HEK293T (cell line): ENCODE measurements around the gene NFAT5.
A peak's percentile ranks its signal among the peaks of the same experiment; 100 is the strongest.

Experiments
- CTCF ChIA-PET: fragments of 350-600 bp; formaldehyde crosslinking; extraction: SDS; loops from one replicate; lab custom pipeline; 2021; ENCODE audit warnings: antibody characterized with exemption, inconsistent platforms; lab: Yijun Ruan, JAX
- POLR2A ChIA-PET: fragments of 350-600 bp; formaldehyde crosslinking; extraction: SDS; loops from one replicate; lab custom pipeline; 2020; ENCODE audit warnings: antibody characterized with exemption, inconsistent platforms; lab: Yijun Ruan, JAX
- DNase-seq: peaks from one replicate; pipeline ENCODE4 v3.0.0; 2012; ENCODE audit warnings: mixed read lengths; ENCODE audit errors: extremely low spot score
- ARNT ChIP-seq: fragments of 450-650 bp; IDR thresholded peaks from 2 replicates; pipeline ENCODE4 v1.6.1; 2017; ENCODE audit warnings: mild to moderate bottlenecking
- BHLHE40 ChIP-seq: fragments of 450-650 bp; IDR thresholded peaks from 2 replicates; pipeline ENCODE4 v1.6.1; 2016; ENCODE audit warnings: mild to moderate bottlenecking, moderate library complexity, borderline replicate concordance
- CTBP1 ChIP-seq: fragments of 450-650 bp; IDR thresholded peaks from 2 replicates; pipeline ENCODE4 v1.6.1; 2016; ENCODE audit warnings: borderline replicate concordance
- ELF4 ChIP-seq: fragments of 450-650 bp; IDR thresholded peaks from 2 replicates; pipeline ENCODE4 v1.6.1; 2017; ENCODE audit warnings: antibody characterized with exemption
- FOXA1 ChIP-seq: fragments of 450-650 bp; IDR thresholded peaks from 2 replicates; pipeline ENCODE4 v1.6.1; 2016; ENCODE audit warnings: mild to moderate bottlenecking
- FOXK2 ChIP-seq: fragments of 450-650 bp; IDR thresholded peaks from 2 replicates; pipeline ENCODE4 v1.6.1; 2016; ENCODE audit warnings: mild to moderate bottlenecking
- FOXM1 ChIP-seq: fragments of 450-650 bp; IDR thresholded peaks from 2 replicates; pipeline ENCODE4 v1.6.1; 2017; ENCODE audit warnings: mild to moderate bottlenecking, borderline replicate concordance
- HDGF ChIP-seq: fragments of 450-650 bp; IDR thresholded peaks from 2 replicates; pipeline ENCODE4 v1.6.1; 2017; ENCODE audit warnings: antibody characterized with exemption, borderline replicate concordance
- L3MBTL2 ChIP-seq: fragments of 450-650 bp; conservative IDR thresholded peaks from 2 replicates; pipeline ENCODE4 v1.6.1; 2016; ENCODE audit warnings: mild to moderate bottlenecking
- LEF1 ChIP-seq: fragments of 450-650 bp; IDR thresholded peaks from 2 replicates; pipeline ENCODE4 v1.6.1; 2017; ENCODE audit warnings: mild to moderate bottlenecking, borderline replicate concordance
- NFRKB ChIP-seq: fragments of 450-650 bp; IDR thresholded peaks from 2 replicates; pipeline ENCODE4 v1.6.1; 2016; ENCODE audit warnings: mild to moderate bottlenecking, moderate library complexity
- PKNOX1 ChIP-seq: fragments of 450-650 bp; IDR thresholded peaks from 2 replicates; pipeline ENCODE4 v1.6.1; 2016
- SP1 ChIP-seq: fragments of 450-650 bp; IDR thresholded peaks from 2 replicates; pipeline ENCODE4 v1.6.1; 2017
- SUZ12 ChIP-seq: fragments of 450-650 bp; IDR thresholded peaks from 2 replicates; pipeline ENCODE4 v1.6.1; 2016; ENCODE audit warnings: mild to moderate bottlenecking
- TARDBP ChIP-seq: fragments of 450-650 bp; IDR thresholded peaks from 2 replicates; pipeline ENCODE4 v1.6.1; 2016
- ZNF384 ChIP-seq: fragments of 450-650 bp; IDR thresholded peaks from 2 replicates; pipeline ENCODE4 v1.6.1; 2016

The NFAT5 gene

GRCh38 chr16:69654280-69654931 lies 88.6 kb downstream of the NFAT5 start:
- CTCF ChIA-PET, result no interaction called here
- no peak for TF ChIP-seq FOXA1
- no peak for TF ChIP-seq PKNOX1
- TF ChIP-seq ELF4, result no peak
- no peak for TF ChIP-seq SUZ12
- TF ChIP-seq NFRKB, result no peak
- TF ChIP-seq BHLHE40, result no peak
- no peak for TF ChIP-seq L3MBTL2
- no peak for TF ChIP-seq HDGF
- no peak for TF ChIP-seq FOXM1
- no peak for TF ChIP-seq SP1
- no peak for TF ChIP-seq ARNT
- no peak for TF ChIP-seq FOXK2
- TF ChIP-seq CTBP1, result no peak
- no peak for TF ChIP-seq LEF1
- TF ChIP-seq ZNF384, result no peak
- no peak for TF ChIP-seq TARDBP
- DNase-seq, result no peak
- POLR2A ChIA-PET, result no interaction called here

GRCh38 chr16:69660166-69660565 lies 94.4 kb downstream of the NFAT5 start:
- DNase-seq, result no peak
- ChIA-PET CTCF (no interaction called here), POLR2A (no interaction called here)
- TF ChIP-seq CTBP1 (no peak), NFRKB (no peak), HDGF (no peak), FOXK2 (no peak), FOXA1 (no peak), L3MBTL2 (no peak), ARNT (no peak), SUZ12 (no peak), TARDBP (no peak), ELF4 (no peak)

GRCh38 chr16:69662901-69663300 lies 97.1 kb downstream of the NFAT5 start:
- ChIA-PET CTCF (no interaction called here), POLR2A (no interaction called here)
- TF ChIP-seq ARNT, result no peak
- no peak for TF ChIP-seq SP1
- no peak for TF ChIP-seq FOXK2
- no peak for TF ChIP-seq HDGF
- no peak for TF ChIP-seq NFRKB
- TF ChIP-seq PKNOX1, result no peak
- no peak for TF ChIP-seq ZNF384
- TF ChIP-seq BHLHE40, result no peak
- TF ChIP-seq FOXA1, result no peak
- DNase-seq, result no peak

- POLR2A ChIA-PET, result no interaction called here
- CTCF ChIA-PET, result no interaction called here
- DNase-seq, result no peak
- TF ChIP-seq L3MBTL2 (no peak), BHLHE40 (no peak)
Measured at GRCh38 chr16:69663846-69664245, 98.1 kb downstream of the NFAT5 start.

- ChIA-PET POLR2A (no interaction called here), CTCF (no interaction called here)
- no peak for DNase-seq
- no peak for TF ChIP-seq ZNF384
- TF ChIP-seq PKNOX1, result peak; percentile 63
Measured at GRCh38 chr16:69669577-69669976, 103.8 kb downstream of the NFAT5 start.

GRCh38 chr16:69672315-69672997 lies 106.7 kb downstream of the NFAT5 start:
- POLR2A ChIA-PET, result no interaction called here
- DNase-seq, result no peak
- TF ChIP-seq L3MBTL2 (no peak), CTBP1 (no peak), ARNT (no peak), SP1 (no peak), NFRKB (no peak)
- CTCF ChIA-PET, result no interaction called here

GRCh38 chr16:69672998-69673713 lies 107.4 kb downstream of the NFAT5 start:
- ChIA-PET POLR2A (no interaction called here), CTCF (no interaction called here)
- no peak for TF ChIP-seq CTBP1
- no peak for DNase-seq
